ENCODE measurements around the gene SLC15A1. TPM values are rescaled to one million over a fixed set of nuclear protein-coding genes. Genes with fewer than 3 reads are reported as not detected.

The SLC15A1 gene, protein sequence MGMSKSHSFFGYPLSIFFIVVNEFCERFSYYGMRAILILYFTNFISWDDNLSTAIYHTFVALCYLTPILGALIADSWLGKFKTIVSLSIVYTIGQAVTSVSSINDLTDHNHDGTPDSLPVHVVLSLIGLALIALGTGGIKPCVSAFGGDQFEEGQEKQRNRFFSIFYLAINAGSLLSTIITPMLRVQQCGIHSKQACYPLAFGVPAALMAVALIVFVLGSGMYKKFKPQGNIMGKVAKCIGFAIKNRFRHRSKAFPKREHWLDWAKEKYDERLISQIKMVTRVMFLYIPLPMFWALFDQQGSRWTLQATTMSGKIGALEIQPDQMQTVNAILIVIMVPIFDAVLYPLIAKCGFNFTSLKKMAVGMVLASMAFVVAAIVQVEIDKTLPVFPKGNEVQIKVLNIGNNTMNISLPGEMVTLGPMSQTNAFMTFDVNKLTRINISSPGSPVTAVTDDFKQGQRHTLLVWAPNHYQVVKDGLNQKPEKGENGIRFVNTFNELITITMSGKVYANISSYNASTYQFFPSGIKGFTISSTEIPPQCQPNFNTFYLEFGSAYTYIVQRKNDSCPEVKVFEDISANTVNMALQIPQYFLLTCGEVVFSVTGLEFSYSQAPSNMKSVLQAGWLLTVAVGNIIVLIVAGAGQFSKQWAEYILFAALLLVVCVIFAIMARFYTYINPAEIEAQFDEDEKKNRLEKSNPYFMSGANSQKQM
- not detected in 2 replicates for total RNA-seq

DNA sequence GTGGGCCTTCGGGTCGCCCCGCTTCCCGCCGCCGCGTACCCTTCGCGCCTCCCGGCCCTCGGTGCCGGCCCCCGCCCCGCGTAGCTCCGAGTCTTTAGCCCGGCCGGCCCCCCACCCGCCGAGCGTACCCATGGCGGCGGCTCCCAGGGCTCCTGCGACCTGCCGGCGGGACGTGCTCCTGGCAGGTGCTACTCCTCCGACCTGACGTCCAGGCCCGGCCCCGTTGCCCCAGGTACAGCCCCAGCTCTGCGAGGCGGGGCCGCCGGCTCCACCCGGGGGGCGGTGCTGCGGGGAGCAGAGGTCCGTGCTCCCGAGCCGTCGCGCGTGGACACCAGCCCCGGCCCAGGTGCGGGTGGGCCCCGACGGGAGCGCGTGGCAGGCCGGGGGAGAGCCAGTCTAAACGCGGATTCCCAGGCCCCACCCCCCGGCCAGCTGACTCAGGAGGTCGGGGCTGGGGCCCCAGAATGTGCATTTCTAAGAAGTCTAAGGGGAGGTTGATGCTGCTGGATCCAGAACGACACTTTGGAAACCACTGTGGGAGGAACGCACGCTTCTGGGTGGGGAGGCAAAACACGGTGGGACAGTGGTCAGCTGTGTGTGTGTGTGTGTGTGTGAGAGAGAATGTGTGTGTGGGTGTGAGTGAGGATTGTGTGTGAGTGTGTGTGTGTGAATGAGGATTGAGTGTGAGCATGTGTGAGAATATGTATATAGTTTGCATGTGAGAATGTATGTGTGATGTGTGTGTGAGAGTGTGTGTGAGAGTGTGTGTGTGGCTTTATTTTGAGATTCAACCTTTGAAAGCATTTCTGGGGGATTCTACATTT lies at the start of gene SLC15A1:
SLC15A1 (minus strand) TSS at position 206 of the 824 bp plus-strand sequence; CDS start at position 132, 74 bp downstream.

Small RNA genes within 50 kb of the gene (small RNA-seq; reads per million reads assigned to genes)
- gene RN7SL60P, result not detected

Other genes starting within 250 kb of the SLC15A1 start
- 71.5 and 119 TPM in 2 replicates for gene STK24, start 175.6 kb downstream of the SLC15A1 start, total RNA-seq
- 57.0 and 58.5 TPM in 2 replicates for gene DOCK9, start 225.4 kb upstream of the SLC15A1 start, total RNA-seq

All from placental epithelial cell (primary cell).